Measurements from ENCODE around the gene RAB8A.

GRCh38 chr19:16071072-16071691, 40.5 kb upstream of the RAB8A start:
- TF ChIP-seq POLR2A (IDR thresholded peaks at IDR 0.05) (no peak), CTCF (IDR thresholded peaks at IDR 0.05 in 8 of 11, conservative IDR thresholded peaks at IDR 0.05 in 3 of 11) (no peak), POLR2AphosphoS5 (IDR thresholded peaks at IDR 0.05) (no peak)
